Osteocyte (in vitro differentiated cells): ENCODE measurements around the gene PIEZO1. TPM values are rescaled to one million over a fixed set of nuclear protein-coding genes. Genes with fewer than 3 reads are reported as not detected.

Experiments used
- DNase-seq: peaks from one replicate; pipeline ENCODE4 v3.0.0; 2021; ENCODE audit warnings: mixed read lengths; ENCODE audit not compliant: unreplicated experiment; ENCODE audit errors: extremely low spot score
- H3K27ac Mint-ChIP-seq: one replicate; pipeline ENCODE4 v1.8.0; 2021; ENCODE audit warnings: mild to moderate bottlenecking, mixed read lengths; ENCODE audit not compliant: unreplicated experiment
- H3K27me3 Mint-ChIP-seq: one replicate; pipeline ENCODE4 v1.8.0; 2021; ENCODE audit warnings: mixed read lengths; ENCODE audit not compliant: unreplicated experiment
- H3K36me3 Mint-ChIP-seq: one replicate; pipeline ENCODE4 v1.8.0; 2021; ENCODE audit warnings: mixed read lengths; ENCODE audit not compliant: unreplicated experiment
- H3K4me1 Mint-ChIP-seq: one replicate; pipeline ENCODE4 v1.8.0; 2021; ENCODE audit warnings: mixed read lengths; ENCODE audit not compliant: unreplicated experiment
- H3K4me3 Mint-ChIP-seq: one replicate; pipeline ENCODE4 v1.8.0; 2021; ENCODE audit warnings: mild to moderate bottlenecking, moderate library complexity, mixed read lengths; ENCODE audit not compliant: unreplicated experiment
- H3K9me3 Mint-ChIP-seq: one replicate; pipeline ENCODE4 v1.8.0; 2021; ENCODE audit warnings: mixed read lengths; ENCODE audit not compliant: unreplicated experiment
- CTCF ChIP-seq: fragments of 200-600 bp; sonication (generic); IDR thresholded peaks from 2 replicates; pipeline ENCODE4 v1.5.0; 2021; ENCODE audit warnings: antibody characterized with exemption, mild to moderate bottlenecking, moderate library complexity
- total RNA-seq: library from RNA; stranded (reverse); gene quantifications from 2 replicates; pipeline ENCODE4 v1.2.1, GENCODE V29; 2021

PIEZO1 gene
- total RNA-seq, 1 donor from 2014 or later, result 165 TPM

GRCh38 chr16:88680554-88681083 lies 104.4 kb downstream of the PIEZO1 start:
- TF ChIP-seq CTCF, result no peak
- Mint-ChIP-seq H3K27ac (no peak overlapping the region), H3K36me3 (no peaks in the 10 kb centered on the region), H3K9me3 (no peaks in the 10 kb centered on the region), H3K4me1 (peaks cover 2% of the 10 kb centered on the region), H3K27me3 (peaks cover 20% of the 10 kb centered on the region), H3K4me3 (no peak overlapping the region)
- no peak for DNase-seq

- Mint-ChIP-seq H3K4me3 (no peak overlapping the region), H3K4me1 (no peaks in the 10 kb centered on the region), H3K36me3 (no peaks in the 10 kb centered on the region), H3K9me3 (no peaks in the 10 kb centered on the region), H3K27ac (no peak overlapping the region), H3K27me3 (peaks cover 2% of the 10 kb centered on the region)
- no peak for DNase-seq
- no peak for TF ChIP-seq CTCF
These were observed 106.6 kb downstream of the PIEZO1 start for GRCh38 chr16:88678224-88678979.

GRCh38 chr16:88677721-88678120 lies 107.3 kb downstream of the PIEZO1 start:
- no peak overlapping the region for H3K4me3 Mint-ChIP-seq
- no peak for TF ChIP-seq CTCF
- H3K9me3 Mint-ChIP-seq, result no peaks in the 10 kb centered on the region
- H3K27me3 Mint-ChIP-seq, result peaks cover 2% of the 10 kb centered on the region
- H3K4me1 Mint-ChIP-seq, result no peaks in the 10 kb centered on the region
- H3K27ac Mint-ChIP-seq, result no peak overlapping the region
- no peaks in the 10 kb centered on the region for H3K36me3 Mint-ChIP-seq
- DNase-seq, result no peak

- DNase-seq, result no peak
- H3K4me3 Mint-ChIP-seq, result no peak overlapping the region
- no peaks in the 10 kb centered on the region for H3K36me3 Mint-ChIP-seq
- H3K27me3 Mint-ChIP-seq, result no peaks in the 10 kb centered on the region
- H3K27ac Mint-ChIP-seq, result no peak overlapping the region
- no peaks in the 10 kb centered on the region for H3K9me3 Mint-ChIP-seq
- no peaks in the 10 kb centered on the region for H3K4me1 Mint-ChIP-seq
- no peak for TF ChIP-seq CTCF
These were observed 108.3 kb downstream of the PIEZO1 start for GRCh38 chr16:88676502-88677242.

- no peaks in the 10 kb centered on the region for H3K27me3 Mint-ChIP-seq
- DNase-seq, result no peak
- no peak overlapping the region for H3K4me3 Mint-ChIP-seq
- H3K4me1 Mint-ChIP-seq, result no peaks in the 10 kb centered on the region
- no peaks in the 10 kb centered on the region for H3K36me3 Mint-ChIP-seq
- H3K9me3 Mint-ChIP-seq, result no peaks in the 10 kb centered on the region
- TF ChIP-seq CTCF, result no peak
- no peak overlapping the region for H3K27ac Mint-ChIP-seq
These were observed 111.2 kb downstream of the PIEZO1 start for GRCh38 chr16:88673716-88674379.
